Psoas muscle (tissue), 8 donors: ENCODE measurements around the gene ATP9B. TPM values are rescaled to one million over a fixed set of nuclear protein-coding genes. Genes with fewer than 3 reads are reported as not detected.

Experiments
- ATAC-seq, 4 donors: fragments of 200-7000 bp; cut with Tn5 transposase; one replicate each; pipeline ENCODE4 v1.9.1; 2020; ENCODE audit warnings: moderate library complexity in 3 of 4, mild to moderate bottlenecking in 2 of 4
- DNase-seq, 2 donors: peaks; one replicate each; pipeline ENCODE4 v3.0.0-alpha.2; 2020
- H3K27ac ChIP-seq: fragments of 200-600 bp; one replicate; pipeline ENCODE4 v1.8.0; 2022
- H3K27me3 ChIP-seq, 3 donors: fragments of 200-600 bp in 1 of 3; one replicate each; pipeline versions ENCODE4 v1.6.1 to v1.8.0; 2013 to 2022; ENCODE audit warnings: low read length in 2 of 3, mild to moderate bottlenecking in 2 of 3, moderate library complexity in 1 of 3; ENCODE audit not compliant: insufficient read depth in 3 of 3
- H3K36me3 ChIP-seq, 2 donors: fragments of 200-600 bp in 1 of 2; one replicate each; pipeline versions ENCODE4 v1.6.1 to v1.8.0; 2013 to 2022; ENCODE audit warnings: low read depth in 1 of 2, mild to moderate bottlenecking in 1 of 2, moderate library complexity in 1 of 2; ENCODE audit not compliant: insufficient read depth in 1 of 2
- H3K4me1 ChIP-seq: fragments of 200-600 bp; one replicate; pipeline ENCODE4 v1.8.0; 2022
- H3K4me3 ChIP-seq: fragments of 200-600 bp; one replicate; pipeline ENCODE4 v1.8.0; 2022; ENCODE audit warnings: mild to moderate bottlenecking
- H3K9me3 ChIP-seq: fragments of 200-600 bp; one replicate; pipeline ENCODE4 v1.8.0; 2022
- WGBS, 3 donors: extraction: QIAGEN DNeasy Blood & Tissue Kit; methylation state at CpG; one replicate each; pipeline versions ENCODE4 v1.1.6 to v1.1.7; 2013; 5-methylcytosine and 5-hydroxymethylcytosine counted together
- intact Hi-C, 2 donors: fragments of 100-400 bp; cut with DNase I; formaldehyde crosslinking; loops; one replicate each; pipeline versions ENCODE4 v1.11.0 to v1.14.2; 2022
- polyA plus RNA-seq, 3 donors: library from polyadenylated mRNA; stranded (reverse); fragments of 200-250 nt; gene quantifications; one replicate each; pipeline ENCODE4 v1.2.3, GENCODE V29; 2013
- total RNA-seq, 4 donors: library from RNA; stranded (reverse); fragmentation: NEBNext Ultra II Directional in 2 of 4; extraction: Animal tissue kit (Norgen Biotek cat#: 25700) in 2 of 4; gene quantifications; one replicate each; pipeline versions ENCODE4 v1.2.1 to v1.2.4, GENCODE V29; 2021 to 2023
- TF ChIP-seq, protein P1 (sequence below): fragments of 200-600 bp; IDR thresholded peaks from one replicate; pipeline ENCODE4 v1.8.0; 2022; ENCODE audit warnings: antibody characterized with exemption
- donor health status: healthy with polysubstance abuse.
- donor health status: DM: no; HTN: no; CAD: no; lungs with moderate emphysema.
- donor health status: Bipolar disorder and iron deficiency.
- donor health status: healthy.
- donor health status: DM: yes; HTN: yes; CAD: no.
- donor health status: DM: no; HTN: no; CAD: no.
- donor health status: DM: no; HTN: no; CAD: no.
- donor health status: DM: yes; HTN: yes; CAD: no.

ATP9B gene
- total and polyA plus RNA-seq, 7 donors: 5.0 to 22.1 (median 9.8) TPM

DNA sequence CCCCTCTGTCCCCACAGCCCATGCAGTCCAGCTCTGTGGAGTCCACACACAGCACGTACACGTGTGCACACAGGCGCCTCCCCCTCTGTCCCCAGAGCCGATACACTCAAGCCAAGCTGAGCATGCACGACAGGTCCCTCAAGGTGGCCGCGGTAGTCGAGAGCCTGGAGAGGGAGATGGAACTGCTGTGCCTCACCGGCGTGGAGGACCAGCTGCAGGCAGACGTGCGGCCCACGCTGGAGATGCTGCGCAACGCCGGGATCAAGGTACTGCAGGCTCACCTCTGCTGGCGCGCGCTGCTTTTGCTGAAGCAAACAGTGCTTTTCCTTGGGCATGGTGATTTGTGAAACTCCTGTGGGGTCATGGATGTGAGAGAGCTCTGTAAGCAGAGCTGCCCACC lies 268.0 kb downstream of the ATP9B start:
- ATAC-seq: no peak
- Histone ChIP-seq H3K27ac (no peak overlapping the region), H3K27me3 (no peaks in the 10 kb centered on the region), H3K9me3 (no peaks in the 10 kb centered on the region), H3K36me3 (peaks cover 4 to 62% of the 10 kb centered on the region in 2 donors), H3K4me3 (no peak overlapping the region), H3K4me1 (no peaks in the 10 kb centered on the region)
- intact Hi-C loops: no loop called here
- no peak for DNase-seq
- TF ChIP-seq, protein P1, sequence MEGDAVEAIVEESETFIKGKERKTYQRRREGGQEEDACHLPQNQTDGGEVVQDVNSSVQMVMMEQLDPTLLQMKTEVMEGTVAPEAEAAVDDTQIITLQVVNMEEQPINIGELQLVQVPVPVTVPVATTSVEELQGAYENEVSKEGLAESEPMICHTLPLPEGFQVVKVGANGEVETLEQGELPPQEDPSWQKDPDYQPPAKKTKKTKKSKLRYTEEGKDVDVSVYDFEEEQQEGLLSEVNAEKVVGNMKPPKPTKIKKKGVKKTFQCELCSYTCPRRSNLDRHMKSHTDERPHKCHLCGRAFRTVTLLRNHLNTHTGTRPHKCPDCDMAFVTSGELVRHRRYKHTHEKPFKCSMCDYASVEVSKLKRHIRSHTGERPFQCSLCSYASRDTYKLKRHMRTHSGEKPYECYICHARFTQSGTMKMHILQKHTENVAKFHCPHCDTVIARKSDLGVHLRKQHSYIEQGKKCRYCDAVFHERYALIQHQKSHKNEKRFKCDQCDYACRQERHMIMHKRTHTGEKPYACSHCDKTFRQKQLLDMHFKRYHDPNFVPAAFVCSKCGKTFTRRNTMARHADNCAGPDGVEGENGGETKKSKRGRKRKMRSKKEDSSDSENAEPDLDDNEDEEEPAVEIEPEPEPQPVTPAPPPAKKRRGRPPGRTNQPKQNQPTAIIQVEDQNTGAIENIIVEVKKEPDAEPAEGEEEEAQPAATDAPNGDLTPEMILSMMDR: no peak
- WGBS, 3 donors: 93 to 96% (median 94%) methylated on average over 19 of the region's 19 CpGs

DNA sequence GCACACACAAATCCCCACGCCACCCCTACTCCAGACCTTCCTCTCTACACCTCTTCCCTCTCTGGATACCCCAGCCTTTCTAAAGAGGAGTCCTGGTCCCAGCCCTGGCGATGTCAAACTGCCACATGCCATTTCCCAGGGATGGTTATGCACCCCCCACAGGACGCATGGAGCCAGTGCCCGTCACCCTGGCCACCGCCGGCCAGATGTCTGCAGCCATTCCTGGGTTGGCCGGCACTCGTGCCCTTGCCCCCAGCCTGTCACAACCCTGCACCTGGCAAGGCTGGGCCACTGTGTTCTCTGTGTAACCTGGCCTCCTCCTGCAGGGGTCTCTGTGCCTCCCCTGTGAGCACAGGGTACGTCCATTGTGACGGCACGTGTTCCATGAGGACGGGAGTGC lies 268.4 kb downstream of the ATP9B start:
- Histone ChIP-seq H3K27me3 (no peaks in the 10 kb centered on the region), H3K9me3 (no peaks in the 10 kb centered on the region), H3K4me3 (no peak overlapping the region), H3K4me1 (no peaks in the 10 kb centered on the region), H3K27ac (no peak overlapping the region), H3K36me3 (peaks cover 4 to 63% of the 10 kb centered on the region in 2 donors)
- ATAC-seq (no peak), DNase-seq (no peak)
- intact Hi-C loops: no loop called here
- TF ChIP-seq, protein P1: no peak
- 87 to 92% (median 88%) methylated on average over 12 of the region's 12 CpGs for WGBS, 3 donors

DNA sequence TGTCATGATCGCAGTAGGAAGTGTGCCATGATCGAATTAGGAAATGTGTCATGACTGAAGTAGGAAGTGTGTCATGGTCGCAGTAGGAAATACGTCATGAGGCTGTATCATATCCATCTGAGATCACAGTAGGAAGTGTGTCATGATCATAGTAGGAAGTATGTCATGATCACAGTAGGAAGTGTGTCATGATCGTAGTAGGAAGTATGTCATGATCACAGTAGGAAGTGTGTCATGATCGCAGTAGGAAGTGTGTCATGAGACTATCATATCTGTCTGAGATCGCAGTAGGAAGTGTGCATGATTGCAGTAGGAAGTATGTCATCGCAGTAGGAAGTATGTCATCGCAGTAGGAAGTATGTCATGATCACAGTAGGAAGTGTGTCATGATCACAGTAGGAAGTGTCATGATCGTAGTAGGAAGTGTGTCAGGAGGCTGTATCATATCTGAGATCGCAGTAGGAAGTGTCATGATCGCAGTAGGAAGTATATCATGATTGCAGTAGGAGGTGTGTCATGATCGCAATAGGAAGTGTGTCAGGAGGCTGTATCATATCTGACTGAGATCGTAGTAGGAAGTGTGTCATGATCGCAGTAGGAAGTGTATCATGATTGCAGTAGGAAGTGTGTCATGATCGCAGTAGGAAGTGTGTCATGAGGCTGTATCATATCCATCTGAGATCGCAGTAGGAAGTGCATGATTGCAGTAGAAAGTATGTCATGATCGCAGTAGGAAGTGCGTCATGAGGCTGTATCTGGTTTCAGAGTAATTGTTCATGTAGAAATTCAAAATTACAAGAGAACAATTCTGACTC lies 270.1 kb downstream of the ATP9B start:
- TF ChIP-seq, protein P1: no peak
- WGBS, 3 donors: 94 to 95% (median 95%) methylated on average over 19 of the region's 19 CpGs
- H3K4me1 ChIP-seq: no peaks in the 10 kb centered on the region
- H3K9me3 ChIP-seq: no peaks in the 10 kb centered on the region
- H3K4me3 ChIP-seq: no peak overlapping the region
- intact Hi-C loops: no loop called here
- DNase-seq (no peak), ATAC-seq (no peak)
- H3K27me3 ChIP-seq: no peaks in the 10 kb centered on the region
- peaks cover 4 to 70% of the 10 kb centered on the region in 2 donors for H3K36me3 ChIP-seq
- no peak overlapping the region for H3K27ac ChIP-seq

DNA sequence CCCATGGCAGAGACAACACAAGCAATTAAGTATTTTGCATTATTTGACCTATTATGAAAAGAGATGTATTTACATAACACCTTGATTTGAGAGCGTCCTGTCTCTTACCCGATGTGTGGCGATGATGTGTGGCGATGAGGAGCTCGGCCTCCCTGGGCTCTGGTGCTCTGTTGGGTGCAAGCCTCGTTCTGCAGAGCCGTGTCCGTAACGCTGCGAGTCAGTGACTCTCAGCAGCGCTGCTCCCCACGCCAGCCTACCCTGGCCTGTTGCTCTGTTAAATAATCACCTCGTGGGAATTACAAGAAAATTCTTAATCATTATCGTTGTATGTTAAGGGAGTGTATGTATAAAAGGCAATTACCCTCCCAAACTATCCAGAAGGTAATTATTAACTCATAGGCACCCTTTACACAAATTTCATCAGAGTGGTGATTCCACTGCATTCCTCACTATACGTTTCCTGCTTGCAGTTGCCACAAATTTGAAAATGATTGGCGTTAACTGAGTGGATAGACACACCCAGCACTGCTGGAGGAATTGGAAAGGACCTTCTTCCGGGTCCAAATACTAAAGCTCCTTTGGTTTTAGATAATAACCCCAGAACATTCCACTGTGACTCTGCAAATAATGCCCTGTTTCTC lies 274.5 kb downstream of the ATP9B start:
- H3K36me3 ChIP-seq: peaks cover 3 to 80% of the 10 kb centered on the region in 2 donors

More for the DNA sequence above, 274.5 kb downstream of the ATP9B start:
- DNase-seq (no peak), ATAC-seq (no peak)
- intact Hi-C loops: no loop called here
- Histone ChIP-seq H3K4me3 (no peak overlapping the region), H3K4me1 (no peaks in the 10 kb centered on the region), H3K9me3 (no peaks in the 10 kb centered on the region), H3K27ac (no peak overlapping the region), H3K27me3 (no peaks in the 10 kb centered on the region)
- TF ChIP-seq, protein P1: no peak
- 87 to 91% (median 88%) methylated on average over 17 of the region's 17 CpGs for WGBS, 3 donors
